H1 (cell line): ENCODE data around the gene CGNL1. TPM values are rescaled to one million over a fixed set of nuclear protein-coding genes. Genes with fewer than 3 reads are reported as not detected.

Experiments
- CTCF ChIA-PET: fragments of 300-600 bp; sonication (Branson Sonifier 250); formaldehyde crosslinking; loops from one replicate; lab custom pipeline; 2021; ENCODE audit not compliant: partially characterized antibody; lab: Charles Lee
- POLR2A ChIA-PET: fragments of 300-600 bp; sonication (Branson Sonifier 250); formaldehyde crosslinking; loops from one replicate; lab custom pipeline; 2021; ENCODE audit warnings: inconsistent platforms; ENCODE audit not compliant: partially characterized antibody; lab: Charles Lee
- DNase-seq, 2 experiments: peaks; one replicate each; pipeline versions ENCODE4 v3.0.0 to v3.0.0-alpha.2; 2010 to 2022; ENCODE audit warnings: low spot score in 2 of 2, low read depth in 1 of 2, mixed read lengths in 1 of 2
- FAIRE-seq: peaks from 2 replicates; lab custom pipeline; 2011; peaks lifted over from hg19 to GRCh38; lab: Jason Lieb, UNC
- H2AFZ ChIP-seq: 2 replicates; pipeline ENCODE4 v1.8.1; 2012; ENCODE audit warnings: low read length, inconsistent platforms
- H2AK5ac ChIP-seq: 2 replicates; pipeline ENCODE4 v1.6.1; 2013; ENCODE audit warnings: low read depth, low read length
- H2BK120ac ChIP-seq: replicated peaks from 2 replicates; pipeline ENCODE3; 2013; ENCODE audit warnings: low read depth, low read length, inconsistent platforms
- H2BK12ac ChIP-seq: 2 replicates; pipeline ENCODE4 v1.6.1; 2013; ENCODE audit warnings: low read depth, low read length
- H2BK15ac ChIP-seq: 2 replicates; pipeline ENCODE4 v1.6.1; 2013; ENCODE audit warnings: low read length
- H2BK20ac ChIP-seq: 2 replicates; pipeline ENCODE4 v1.6.1; 2013; ENCODE audit warnings: low read length
- H2BK5ac ChIP-seq: 2 replicates; pipeline ENCODE4 v1.6.1; 2013; ENCODE audit warnings: low read depth, low read length
- H3K14ac ChIP-seq: 2 replicates; pipeline ENCODE4 v1.6.1; 2013; ENCODE audit warnings: inconsistent platforms; ENCODE audit not compliant: insufficient read length
- H3K18ac ChIP-seq: 2 replicates; pipeline ENCODE4 v1.6.1; 2013; ENCODE audit warnings: low read length; ENCODE audit errors: extremely low read depth
- H3K23ac ChIP-seq: 2 replicates; pipeline ENCODE4 v1.6.1; 2013; ENCODE audit warnings: inconsistent platforms; ENCODE audit not compliant: insufficient read length
- H3K23me2 ChIP-seq: 2 replicates; pipeline ENCODE4 v1.6.1; 2013; ENCODE audit warnings: low read depth, low read length
- H3K27ac ChIP-seq: 2 replicates; pipeline ENCODE4 v1.6.1; 2011; ENCODE audit warnings: low read depth, low read length, inconsistent platforms
- H3K27me3 ChIP-seq, 4 experiments: replicated peaks in 1 of 4; 1 replicate in 1 of 4; 2 replicates in 3 of 4; pipeline versions ENCODE4 v1.6.1 to v1.8.1; 2011 to 2013; ENCODE audit warnings: low read length in 3 of 4, mild to moderate bottlenecking in 3 of 4, inconsistent platforms in 2 of 4, mixed read lengths in 2 of 4, moderate library complexity in 1 of 4; ENCODE audit not compliant: control insufficient read depth in 3 of 4, insufficient read depth in 3 of 4; ENCODE audit errors: extremely low read depth in 1 of 4
- H3K36me3 ChIP-seq, 4 experiments: 2 replicates each; pipeline versions ENCODE4 v1.6.1 to v1.8.1; 2011 to 2013; ENCODE audit warnings: mild to moderate bottlenecking in 4 of 4, low read length in 3 of 4, moderate library complexity in 2 of 4, control low read depth in 1 of 4, inconsistent platforms in 1 of 4; ENCODE audit not compliant: insufficient read depth in 4 of 4, control insufficient read depth in 2 of 4
- H3K4ac ChIP-seq: replicated peaks from 2 replicates; pipeline ENCODE3; 2013; ENCODE audit warnings: low read length, low read depth, mixed read lengths, inconsistent platforms; ENCODE audit not compliant: insufficient read length
- H3K4me1 ChIP-seq, 4 experiments: replicated peaks in 1 of 4; 1 replicate in 1 of 4; 2 replicates in 3 of 4; pipeline versions ENCODE4 v1.6.1 to v1.8.1; 2011 to 2013; ENCODE audit warnings: low read length in 3 of 4, inconsistent platforms in 2 of 4, mixed read lengths in 1 of 4; ENCODE audit not compliant: insufficient read depth in 4 of 4, control insufficient read depth in 3 of 4
- H3K4me2 ChIP-seq, 2 experiments: 2 replicates each; pipeline versions ENCODE4 v1.6.1 to v1.8.1; 2011 to 2013; ENCODE audit warnings: low read depth in 2 of 2, low read length in 2 of 2, control low read depth in 1 of 2, inconsistent platforms in 1 of 2, mild to moderate bottlenecking in 1 of 2; ENCODE audit not compliant: insufficient read depth in 1 of 2
- H3K4me3 ChIP-seq, 4 experiments: fragments of 200-600, 300-600 bp in 1 of 4; sonication (generic), shearing (Covaris generic), sonication (Bioruptor Twin) in 1 of 4; 2 replicates each; pipeline versions ENCODE4 v1.5.1 to v1.8.1; 2011 to 2016; ENCODE audit warnings: low read length in 4 of 4, low read depth in 3 of 4, control low read depth in 2 of 4, inconsistent platforms in 2 of 4, mild to moderate bottlenecking in 2 of 4, mixed read lengths in 1 of 4, moderate library complexity in 1 of 4; ENCODE audit not compliant: insufficient read depth in 2 of 4; ENCODE audit errors: extremely low read depth in 1 of 4
- H3K56ac ChIP-seq: replicated peaks from 2 replicates; pipeline ENCODE3; 2013; ENCODE audit warnings: low read depth, mild to moderate bottlenecking, mixed read lengths, low read length, inconsistent platforms; ENCODE audit not compliant: insufficient read length
- H3K79me1 ChIP-seq: 2 replicates; pipeline ENCODE4 v1.6.1; 2013; ENCODE audit warnings: low read depth, low read length, control low read depth
- H3K79me2 ChIP-seq, 2 experiments: 2 replicates each; pipeline versions ENCODE4 v1.6.1 to v1.8.1; 2012 to 2013; ENCODE audit warnings: low read length in 2 of 2, mild to moderate bottlenecking in 2 of 2, inconsistent platforms in 1 of 2; ENCODE audit not compliant: insufficient read depth in 2 of 2, control insufficient read depth in 1 of 2
- H3K9ac ChIP-seq, 4 experiments: replicated peaks in 1 of 4; 1 replicate in 1 of 4; 2 replicates in 3 of 4; pipeline versions ENCODE4 v1.6.1 to v1.8.1; 2011 to 2013; ENCODE audit warnings: low read depth in 3 of 4, low read length in 3 of 4, control low read depth in 2 of 4, mild to moderate bottlenecking in 2 of 4, moderate library complexity in 2 of 4, inconsistent platforms in 1 of 4; ENCODE audit errors: extremely low read depth in 1 of 4
- H3K9me3 ChIP-seq, 2 experiments: 2 replicates each; pipeline versions ENCODE4 v1.6.1 to v1.8.1; 2012 to 2013; ENCODE audit warnings: mild to moderate bottlenecking in 2 of 2, moderate library complexity in 2 of 2, control low read depth in 1 of 2, inconsistent platforms in 1 of 2, low read depth in 1 of 2, low read length in 1 of 2, mixed read lengths in 1 of 2; ENCODE audit not compliant: insufficient read depth in 2 of 2
- H4K20me1 ChIP-seq, 2 experiments: replicated peaks in 1 of 2; 2 replicates each; pipeline versions ENCODE3 to v1.8.1; 2011 to 2013; ENCODE audit warnings: inconsistent platforms in 2 of 2, low read length in 2 of 2, mild to moderate bottlenecking in 1 of 2; ENCODE audit not compliant: insufficient read depth in 2 of 2, control insufficient read depth in 1 of 2
- H4K5ac ChIP-seq: 2 replicates; pipeline ENCODE4 v1.6.1; 2013; ENCODE audit warnings: low read length, low read depth, mixed read lengths, inconsistent platforms; ENCODE audit not compliant: insufficient read length
- H4K8ac ChIP-seq: 2 replicates; pipeline ENCODE4 v1.8.0; 2013; ENCODE audit warnings: mild to moderate bottlenecking, moderate library complexity, low read length, inconsistent platforms; ENCODE audit not compliant: insufficient read depth; ENCODE audit errors: extremely low read depth
- H4K91ac ChIP-seq: replicated peaks from 2 replicates; pipeline ENCODE3; 2013; ENCODE audit warnings: low read length, mixed read lengths, inconsistent platforms; ENCODE audit not compliant: insufficient read length
- BACH1 ChIP-seq: IDR thresholded peaks from 2 replicates; pipeline ENCODE4 v1.6.1; 2012; ENCODE audit warnings: low read length, improper control_type of control experiment
- CBX8 ChIP-seq: fragments of 300-800, 300-1000 bp; sonication (generic); IDR thresholded peaks from 2 replicates; pipeline ENCODE4 v1.7.1; 2016; ENCODE audit warnings: low read depth, low read length, borderline replicate concordance
- CTCF ChIP-seq, 3 experiments: IDR thresholded peaks; 1 replicate in 2 of 3; 2 replicates in 1 of 3; pipeline versions ENCODE4 v1.5.1 to v1.6.1; 2011; ENCODE audit warnings: low read length in 3 of 3, mild to moderate bottlenecking in 3 of 3, inconsistent platforms in 2 of 3, low read depth in 1 of 3, moderate library complexity in 1 of 3; ENCODE audit not compliant: insufficient read depth in 1 of 3; ENCODE audit errors: control extremely low read depth in 1 of 3
- EGR1 ChIP-seq: IDR thresholded peaks from 2 replicates; pipeline ENCODE4 v1.6.1; 2011; ENCODE audit warnings: low read depth, low read length, borderline replicate concordance
- EZH2 ChIP-seq: fragments of 200-600 bp; sonication (generic); IDR thresholded peaks from 2 replicates; pipeline ENCODE4 v1.7.1; 2012; ENCODE audit warnings: low read depth, mild to moderate bottlenecking, moderate library complexity, low read length, inconsistent platforms; ENCODE audit not compliant: severe bottlenecking
- GABPA ChIP-seq: IDR thresholded peaks from 2 replicates; pipeline ENCODE4 v1.6.1; 2011; ENCODE audit warnings: mild to moderate bottlenecking, low read length, moderate library complexity, borderline replicate concordance; ENCODE audit not compliant: insufficient read depth
- PHF8 ChIP-seq: fragments of 200-600 bp; sonication (generic); conservative IDR thresholded peaks from 2 replicates; pipeline ENCODE4 v1.7.1; 2012; ENCODE audit warnings: low read depth, mild to moderate bottlenecking, inconsistent platforms, low read length, moderate library complexity
- SP2 ChIP-seq: IDR thresholded peaks from 2 replicates; pipeline ENCODE4 v1.6.1; 2012; ENCODE audit warnings: mild to moderate bottlenecking, low read length, inconsistent platforms
- USF2 ChIP-seq: IDR thresholded peaks from 2 replicates; pipeline ENCODE4 v1.6.1; 2011; ENCODE audit warnings: low read length, improper control_type of control experiment
- WGBS, 2 experiments: shearing (Covaris generic) in 1 of 2; methylation state at CpG; one replicate each; pipeline versions ENCODE4 v1.1.6 to v1.1.7; 2013 to 2015; ENCODE audit warnings: low lambda C conversion rate in 2 of 2, mixed read lengths in 2 of 2, inconsistent platforms in 1 of 2, low coverage in 1 of 2, missing lambda C conversion rate in 1 of 2; ENCODE audit not compliant: insufficient replicate concordance in 2 of 2, insufficient coverage in 1 of 2, insufficient read length in 1 of 2; ENCODE audit errors: extremely low coverage in 1 of 2, missing lambda C conversion rate in 1 of 2; 5-methylcytosine and 5-hydroxymethylcytosine counted together
- polyA plus RNA-seq, 7 experiments: library from polyadenylated mRNA; depleted of rRNA in 3 of 7; stranded (reverse) in 5 of 7; unstranded in 2 of 7; fragments of >200 nt in 5 of 7; fragments of 200-250 nt in 2 of 7; gene quantifications; 1 replicate in 5 of 7; 2 replicates in 1 of 7; 4 replicates in 1 of 7; pipeline versions ENCODE4 v1.2.1 to v1.2.3, GENCODE V29; 2011 to 2013; ENCODE audit warnings: missing spikeins in 2 of 7, mixed read lengths in 2 of 7
- total RNA-seq: library from RNA; stranded (reverse); fragmentation: NEBNext Ultra II Directional; extraction: Animal tissue kit (Norgen Biotek cat#: 25700); gene quantifications from 2 replicates; pipeline ENCODE4 v1.2.1, GENCODE V29; 2021

CGNL1 gene
- total and polyA plus RNA-seq, 2 of the 8 experiments (the other 6 are each of a cell fraction or from before 2014, with no cell fraction given) = 21.8 to 75.6 TPM

- no peak overlapping the region for H2BK12ac ChIP-seq
- no peak overlapping the region for H3K23ac ChIP-seq
- no peaks in the 10 kb centered on the region for H3K79me1 ChIP-seq
- no peak overlapping the region for H3K9ac ChIP-seq
- H3K56ac ChIP-seq = no peak overlapping the region
- H3K4me3 ChIP-seq = no peak overlapping the region
- H4K91ac ChIP-seq = no peak overlapping the region
- ChIA-PET POLR2A (interaction anchor here (1.1 kb wide), 1 partner anchor 46 kb away, joined by 3 read pairs; no protein-coding TSS in a partner anchor), CTCF (interaction anchor here (0.6 to 4.7 kb wide), 5 partner anchors 9 to 182 kb away, joined by 3 to 29 read pairs (median 4); no protein-coding TSS in a partner anchor)
- H2BK5ac ChIP-seq = peak overlapping the region; percentile 6; the same call in 1 of the 2 replicates
- H3K36me3 ChIP-seq = peaks cover 22 to 56% (median 32%) of the 10 kb centered on the region in 4 experiments; a peak in 7 of 8 replicates
- no peak overlapping the region for H3K4ac ChIP-seq
- no peaks in the 10 kb centered on the region for H4K20me1 ChIP-seq
- no peak overlapping the region for H3K4me2 ChIP-seq
- no peaks in the 10 kb centered on the region for H3K79me2 ChIP-seq
- 87% methylated on average over 6 of the region's 6 CpGs; no CpG with 5 or more reads in 1 of the 2 experiments for WGBS, 2 experiments
- no peak overlapping the region for H2BK120ac ChIP-seq
- no peaks in the 10 kb centered on the region for H3K9me3 ChIP-seq
- FAIRE-seq = no peak
- H3K18ac ChIP-seq = no peak overlapping the region
- H2BK15ac ChIP-seq = no peak overlapping the region
- H2BK20ac ChIP-seq = no peak overlapping the region
- H3K4me1 ChIP-seq = peaks cover 0 to 13% (median 5%) of the 10 kb centered on the region in 4 experiments; a peak in 6 of 7 replicates
- H2AK5ac ChIP-seq = no peak overlapping the region
- no peaks in the 10 kb centered on the region for H3K23me2 ChIP-seq
- H4K8ac ChIP-seq = no peak overlapping the region
- no peak overlapping the region for H3K27ac ChIP-seq
- no peak overlapping the region for H2AFZ ChIP-seq
- H4K5ac ChIP-seq = no peak overlapping the region
- no peak overlapping the region for H3K14ac ChIP-seq
- no peak for DNase-seq
- no peaks in the 10 kb centered on the region for H3K27me3 ChIP-seq
- TF ChIP-seq EZH2 = no peak
- no peak for TF ChIP-seq GABPA
- no peak for TF ChIP-seq CTCF (IDR thresholded peaks at IDR 0.05; ENCODE audit: control extremely low read depth in 1 of 3, insufficient read depth in 1 of 3, low read depth in 1 of 3, low read length in 3 of 3)
- no peak for TF ChIP-seq CBX8
- no peak for TF ChIP-seq USF2
- TF ChIP-seq SP2 = no peak
- no peak for TF ChIP-seq BACH1
- TF ChIP-seq EGR1 = no peak
- TF ChIP-seq PHF8 = no peak
Measured at GRCh38 chr15:57549935-57550334, 173.6 kb downstream of the CGNL1 start.
